ENCODE results near the gene ESRRG. TPM values are rescaled to one million over a fixed set of nuclear protein-coding genes. Genes with fewer than 3 reads are reported as not detected.

Gene ESRRG
- total RNA-seq, 2 donors from 2014 or later: not detected

GRCh38 chr1:216576234-216576937, 146.8 kb downstream of the ESRRG start:
- no peak overlapping the region for H3K27ac ChIP-seq
- H3K36me3 ChIP-seq: no peaks in the 10 kb centered on the region
- H3K4me3 ChIP-seq: no peak overlapping the region
- H3K9me3 ChIP-seq: no peaks in the 10 kb centered on the region
- no peaks in the 10 kb centered on the region for H3K27me3 ChIP-seq (replicated peaks; ENCODE audit: insufficient read depth)
- DNase-seq (ENCODE audit: low spot score) (no peak), ATAC-seq (ENCODE audit: insufficient number of reproducible peaks, low FRiP score, low read depth) (no peak)
- TF ChIP-seq CTCF (IDR thresholded peaks at IDR 0.05): no peak
- no peaks in the 10 kb centered on the region for H3K4me1 ChIP-seq (ENCODE audit: control insufficient read depth in 1 of 2, low read depth in 2 of 2)

DNA sequence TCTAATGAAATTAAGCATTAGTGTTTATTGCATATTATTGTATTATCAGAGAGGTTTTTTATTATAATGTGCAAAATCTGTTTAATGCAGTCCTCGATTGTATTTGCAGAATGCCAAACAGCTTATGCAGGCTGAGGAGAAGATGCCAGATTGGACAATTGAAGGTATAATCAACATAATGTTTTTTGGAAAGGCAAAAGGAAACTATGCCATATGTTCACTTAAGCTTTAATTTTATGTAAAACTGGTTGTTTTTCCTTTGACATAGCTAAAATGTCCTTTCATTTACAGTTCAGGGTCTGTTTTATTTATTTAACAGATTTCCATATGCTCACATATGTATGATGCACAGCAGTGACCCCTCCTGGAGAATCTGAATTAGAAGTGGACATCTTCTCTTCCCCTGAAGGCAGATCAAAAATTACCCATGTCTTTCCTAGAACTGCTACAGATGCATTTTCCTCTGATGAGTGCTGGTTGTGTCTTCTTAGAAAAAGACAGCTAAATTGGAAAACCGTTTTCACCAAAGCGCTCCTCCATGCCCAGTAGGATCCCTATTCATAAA, 156.5 kb downstream of the ESRRG start:
- H3K9me3 ChIP-seq: no peaks in the 10 kb centered on the region

DNA sequence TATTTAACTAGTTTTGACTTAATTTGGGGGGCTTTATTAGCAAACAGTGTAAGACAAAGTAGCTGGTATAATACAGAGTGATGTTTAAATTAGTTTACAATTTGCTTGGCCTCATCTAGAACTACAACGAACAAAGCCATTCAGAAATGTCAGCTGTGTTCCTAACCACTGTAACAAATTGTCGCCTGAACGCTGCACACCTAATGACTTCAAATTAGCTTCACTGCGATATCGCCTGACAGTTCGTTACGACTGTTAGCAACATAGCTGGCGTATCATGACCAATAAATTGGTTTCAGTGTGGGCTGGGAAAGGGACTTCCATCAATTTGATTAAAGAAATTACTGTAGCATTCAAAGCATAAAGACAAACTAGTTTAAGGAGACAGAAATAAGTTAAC, 160.1 kb downstream of the ESRRG start:
- Histone ChIP-seq H3K4me3 (no peak overlapping the region), H3K27ac (no peak overlapping the region), H3K9me3 (no peaks in the 10 kb centered on the region), H3K4me1 (ENCODE audit: control insufficient read depth in 1 of 2, low read depth in 2 of 2) (no peaks in the 10 kb centered on the region), H3K36me3 (no peaks in the 10 kb centered on the region), H3K27me3 (replicated peaks; ENCODE audit: insufficient read depth) (no peaks in the 10 kb centered on the region)
- no peak for ATAC-seq (ENCODE audit: insufficient number of reproducible peaks, low FRiP score, low read depth)
- DNase-seq (ENCODE audit: low spot score): no peak
- no peak for TF ChIP-seq CTCF (IDR thresholded peaks at IDR 0.05)

More for the DNA sequence above, 156.5 kb downstream of the ESRRG start:
- Histone ChIP-seq H3K4me3 (no peak overlapping the region), H3K36me3 (no peaks in the 10 kb centered on the region), H3K4me1 (ENCODE audit: control insufficient read depth in 1 of 2, low read depth in 2 of 2) (no peaks in the 10 kb centered on the region), H3K27ac (no peak overlapping the region), H3K27me3 (replicated peaks; ENCODE audit: insufficient read depth) (no peaks in the 10 kb centered on the region)
- TF ChIP-seq CTCF (IDR thresholded peaks at IDR 0.05): no peak
- ATAC-seq (ENCODE audit: insufficient number of reproducible peaks, low FRiP score, low read depth) (no peak), DNase-seq (ENCODE audit: low spot score) (no peak)

GRCh38 chr1:216562383-216562782, 160.8 kb downstream of the ESRRG start:
- Histone ChIP-seq H3K27ac (no peak overlapping the region), H3K4me3 (no peak overlapping the region), H3K36me3 (no peaks in the 10 kb centered on the region), H3K27me3 (replicated peaks; ENCODE audit: insufficient read depth) (no peaks in the 10 kb centered on the region), H3K9me3 (no peaks in the 10 kb centered on the region), H3K4me1 (ENCODE audit: control insufficient read depth in 1 of 2, low read depth in 2 of 2) (no peaks in the 10 kb centered on the region)
- no peak for TF ChIP-seq CTCF (IDR thresholded peaks at IDR 0.05)
- ATAC-seq (ENCODE audit: insufficient number of reproducible peaks, low FRiP score, low read depth) (no peak), DNase-seq (ENCODE audit: low spot score) (no peak)

DNA sequence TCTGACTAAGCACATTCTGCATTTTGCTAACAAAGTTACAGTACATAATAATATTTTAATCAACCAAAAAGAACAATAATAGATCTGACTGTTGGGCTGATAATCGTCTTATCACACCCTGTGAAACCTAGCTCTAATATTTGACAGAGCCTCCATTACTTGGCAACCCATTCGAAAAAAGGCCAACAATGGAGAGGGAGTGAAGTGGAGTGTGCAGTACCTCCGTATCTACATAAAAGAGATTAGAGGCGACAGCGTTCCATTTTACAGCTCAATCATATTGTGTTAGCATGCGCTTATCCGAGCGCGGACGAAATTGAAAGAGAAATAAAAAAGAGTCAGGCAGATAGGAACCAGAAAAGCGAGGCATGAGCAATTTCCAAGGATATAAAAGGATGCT, 162.7 kb downstream of the ESRRG start:
- no peak for TF ChIP-seq CTCF (IDR thresholded peaks at IDR 0.05)
- no peak for DNase-seq (ENCODE audit: low spot score)
- ATAC-seq (ENCODE audit: insufficient number of reproducible peaks, low FRiP score, low read depth): no peak
- H3K4me1 ChIP-seq (ENCODE audit: control insufficient read depth in 1 of 2, low read depth in 2 of 2): no peaks in the 10 kb centered on the region
- H3K27ac ChIP-seq: no peak overlapping the region
- H3K27me3 ChIP-seq (replicated peaks; ENCODE audit: insufficient read depth): no peaks in the 10 kb centered on the region
- no peak overlapping the region for H3K4me3 ChIP-seq
- H3K9me3 ChIP-seq: no peaks in the 10 kb centered on the region
- H3K36me3 ChIP-seq: no peaks in the 10 kb centered on the region

Data from thoracic aorta (tissue), 2 donors.